Left renal pelvis (tissue), 4 donors: Measurements from ENCODE around the gene CFAP97D2. TPM values are rescaled to one million over a fixed set of nuclear protein-coding genes. Genes with fewer than 3 reads are reported as not detected.
"Not testable (repeated sequence)": the region's sequence is repeated elsewhere in the genome, so short reads cannot be mapped to it uniquely, and the experiment has no call there.

Experiments
- DNase-seq, 4 donors: peaks; one replicate each; pipeline ENCODE4 v3.0.0-alpha.2; 2013; ENCODE audit warnings: low read depth in 4 of 4, low spot score in 3 of 4
- polyA plus RNA-seq, 4 donors: library from polyadenylated mRNA; unstranded; fragments of 120-200 nt; gene quantifications; one replicate each; pipeline ENCODE4 v1.2.1, GENCODE V29; 2013; ENCODE audit not compliant: insufficient read length in 4 of 4

The CFAP97D2 gene
- polyA plus RNA-seq, result 1 to 10 TPM in 1 of 4 donors, not detected in 3; 6.7 TPM

GRCh38 chr13:114179087-114179658 lies at the start of gene CFAP97D2:
Gene CFAP97D2, plus strand, starts transcription at chr13:114179257. Its CDS starts 74 bp downstream, at chr13:114179331.
- DNase-seq, result no peak

DNA sequence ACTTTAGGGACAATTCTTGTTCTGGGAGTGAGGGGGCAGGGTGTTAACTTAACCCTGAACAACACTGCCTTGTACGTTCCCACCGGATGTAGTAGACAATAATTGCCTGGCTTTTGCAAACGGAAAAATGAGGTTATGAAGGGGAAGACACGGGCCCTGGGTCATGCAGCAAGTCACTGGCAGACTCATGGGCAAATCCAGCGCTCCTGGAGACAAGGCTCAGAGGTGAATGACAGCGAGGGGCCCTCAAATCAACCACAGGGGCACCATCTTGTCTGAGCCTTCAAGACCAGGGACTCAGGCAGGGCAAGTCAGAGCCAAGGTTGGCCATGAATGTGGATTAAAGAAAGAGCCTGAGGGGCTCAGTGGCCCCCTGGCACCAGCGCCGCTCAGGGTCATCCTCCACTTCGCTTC lies 49.4 kb upstream of the CFAP97D2 start:
- no peak for DNase-seq

- no peak for DNase-seq
Measured at GRCh38 chr13:114130131-114130836, 48.8 kb upstream of the CFAP97D2 start.

- no peak for DNase-seq
Measured at GRCh38 chr13:114130837-114131582, 48.0 kb upstream of the CFAP97D2 start.

- DNase-seq, result no peak
Measured at GRCh38 chr13:114131583-114132418, 47.3 kb upstream of the CFAP97D2 start.

GRCh38 chr13:114132419-114133121 lies 46.5 kb upstream of the CFAP97D2 start, which contains the start of gene RASA3:
Gene RASA3, minus strand, starts transcription at chr13:114132623. Its CDS starts 134 bp downstream, at chr13:114132489.
- DNase-seq, result peak in 2 of 4 donors; percentile 74 to 75

DNA sequence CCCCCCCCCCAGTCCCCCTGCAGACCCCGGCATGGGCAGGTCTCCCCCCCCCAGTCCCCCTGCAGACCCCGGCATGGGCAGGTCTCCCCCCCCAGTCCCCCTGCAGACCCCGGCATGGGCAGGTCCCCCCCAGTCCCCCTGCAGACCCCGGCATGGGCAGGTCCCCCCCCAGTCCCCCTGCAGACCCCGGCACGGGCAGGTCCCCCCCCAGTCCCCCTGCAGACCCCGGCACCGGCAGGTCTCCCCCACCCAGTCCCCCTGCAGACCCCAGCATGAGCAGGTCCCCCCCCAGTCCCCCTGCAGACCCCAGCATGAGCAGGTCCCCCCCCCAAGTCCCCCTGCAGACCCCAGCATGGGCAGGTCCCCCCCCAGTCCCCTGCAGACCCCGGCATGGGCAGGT lies 45.9 kb upstream of the CFAP97D2 start:
- DNase-seq, result not testable (repeated sequence)

DNA sequence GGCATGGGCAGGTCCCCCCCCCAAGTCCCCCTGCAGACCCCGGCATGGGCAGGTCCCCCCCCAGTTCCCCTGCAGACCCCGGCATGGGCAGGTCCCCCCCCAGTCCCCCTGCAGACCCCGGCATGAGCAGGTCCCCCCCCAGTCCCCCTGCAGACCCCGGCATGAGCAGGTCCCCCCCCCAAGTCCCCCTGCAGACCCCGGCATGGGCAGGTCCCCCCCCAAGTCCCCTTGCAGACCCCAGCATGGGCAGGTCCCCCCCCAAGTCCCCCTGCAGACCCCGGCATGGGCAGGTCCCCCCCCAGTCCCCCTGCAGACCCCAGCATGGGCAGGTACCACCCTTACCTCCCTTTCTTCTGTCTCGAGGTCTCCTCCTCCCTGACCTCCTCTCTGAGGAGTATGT lies 45.5 kb upstream of the CFAP97D2 start:
- DNase-seq, result not testable (repeated sequence)

DNA sequence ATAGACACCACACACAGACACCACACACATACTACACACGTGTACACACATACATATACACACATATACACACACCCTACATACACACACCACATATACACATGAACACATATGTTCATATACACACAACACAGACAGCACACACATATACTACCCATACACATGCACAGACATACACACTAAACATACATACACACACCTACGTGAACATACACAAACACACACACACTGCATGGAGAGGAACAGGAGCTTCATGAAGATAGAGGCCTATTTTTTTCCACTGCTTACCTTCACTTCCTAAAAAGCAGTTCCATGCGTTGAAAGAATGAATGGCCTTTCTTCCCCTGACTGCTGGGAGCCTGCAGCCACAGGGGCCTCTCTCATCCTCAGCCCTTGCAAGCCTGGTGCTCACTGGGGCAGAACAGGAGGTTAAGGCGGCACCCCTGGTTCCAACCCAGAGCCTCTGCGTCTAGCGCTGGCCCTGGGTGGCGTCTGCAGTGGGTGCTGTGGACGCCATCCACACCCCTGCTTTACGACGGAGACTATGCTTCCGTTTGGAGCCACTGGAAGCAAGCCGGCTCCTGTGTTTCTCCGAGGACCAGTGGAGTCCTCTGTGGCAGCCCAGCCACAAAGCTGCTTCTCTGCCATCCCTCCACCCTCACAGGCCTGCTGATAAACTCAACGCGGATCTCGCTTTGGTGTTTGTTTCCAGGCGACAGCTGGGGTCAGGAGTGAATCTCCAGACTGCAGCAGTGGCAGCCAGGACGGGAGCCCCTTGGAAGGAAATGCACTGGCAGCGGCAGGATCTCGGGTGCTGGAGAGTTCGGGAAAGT lies 44.7 kb upstream of the CFAP97D2 start:
- DNase-seq, result no peak

DNA sequence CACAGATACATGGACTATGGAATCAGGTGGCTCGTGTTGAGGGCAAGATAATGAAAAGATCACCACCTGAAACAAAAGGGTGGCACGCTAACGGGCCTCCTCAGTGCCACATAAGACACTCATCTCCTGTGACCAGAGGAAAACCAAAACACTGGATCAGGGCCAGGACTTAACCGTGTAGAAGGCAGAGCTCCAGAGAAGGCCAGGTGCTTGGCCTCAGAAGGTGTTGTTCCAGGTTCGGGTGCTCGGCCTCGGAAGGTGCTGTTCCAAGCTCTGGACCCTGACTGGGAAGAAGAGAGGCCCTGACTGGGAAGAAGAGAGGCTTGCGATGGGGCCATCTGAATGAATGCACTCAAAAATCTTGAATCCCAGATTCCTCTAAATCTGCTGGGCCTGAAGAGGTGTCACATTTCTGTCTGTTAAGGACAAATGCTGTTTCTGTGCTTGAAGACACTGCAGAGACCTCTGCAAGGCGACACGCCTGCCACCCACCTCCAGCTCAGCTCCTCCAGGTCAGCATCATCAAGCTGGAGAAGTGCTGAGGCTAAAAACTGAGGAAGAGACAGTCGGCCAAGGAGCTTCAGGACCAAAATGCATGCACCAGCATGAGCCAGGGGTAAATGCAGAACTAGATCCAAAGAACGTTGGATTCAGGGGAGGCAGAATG lies 44.0 kb upstream of the CFAP97D2 start:
- DNase-seq, result no peak

- no peak for DNase-seq
Measured at GRCh38 chr13:114135731-114136171, 43.3 kb upstream of the CFAP97D2 start.

DNA sequence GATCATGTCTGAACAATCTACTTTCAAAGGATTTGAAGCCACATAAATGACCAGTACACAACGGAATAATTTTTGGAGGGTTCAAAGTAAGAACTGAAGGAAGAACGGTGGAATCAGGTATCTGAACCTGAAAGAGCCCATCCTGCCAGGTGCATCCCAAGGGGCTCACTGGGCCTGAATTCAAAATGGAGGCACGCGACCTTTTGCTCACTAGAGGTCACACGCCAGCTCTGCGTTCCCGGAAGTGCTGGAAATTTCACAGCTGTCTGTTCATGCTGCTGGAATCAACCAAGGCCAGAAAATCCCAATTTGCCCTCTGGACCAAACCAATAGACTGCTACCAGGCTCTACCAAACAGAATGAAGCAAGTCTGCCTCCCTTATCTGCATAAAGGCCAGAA lies 42.5 kb upstream of the CFAP97D2 start:
- no peak for DNase-seq

GRCh38 chr13:114140131-114140905 lies 38.7 kb upstream of the CFAP97D2 start:
- no peak for DNase-seq

GRCh38 chr13:114140906-114141250 lies 38.2 kb upstream of the CFAP97D2 start:
- no peak for DNase-seq

GRCh38 chr13:114141261-114141996 lies 37.6 kb upstream of the CFAP97D2 start:
- DNase-seq, result no peak

- DNase-seq, result no peak
Measured at GRCh38 chr13:114142137-114142550, 36.9 kb upstream of the CFAP97D2 start.
